Heart right ventricle (tissue), 16 donors: Measurements from ENCODE around the gene RGS6. TPM values are rescaled to one million over a fixed set of nuclear protein-coding genes. Genes with fewer than 3 reads are reported as not detected.

Source experiments
- ATAC-seq, 8 donors: fragments of 200-7000 bp; cut with Tn5 transposase; one replicate each; pipeline ENCODE4 v1.9.1; 2020; ENCODE audit warnings: mild to moderate bottlenecking in 8 of 8, moderate library complexity in 8 of 8, moderate number of reproducible peaks in 1 of 8
- DNase-seq, 2 donors: peaks; one replicate each; pipeline ENCODE4 v3.0.0-alpha.2; 2020
- H3K27ac ChIP-seq, 10 donors: fragments of 200-600 bp; sonication (generic) in 2 of 10; one replicate each; pipeline versions ENCODE4 v1.5.0 to v1.8.0; 2020 to 2022; ENCODE audit warnings: mild to moderate bottlenecking in 3 of 10
- H3K27me3 ChIP-seq, 7 donors: fragments of 200-600 bp; one replicate each; pipeline ENCODE4 v1.8.0; 2021 to 2022; ENCODE audit warnings: mild to moderate bottlenecking in 2 of 7
- H3K36me3 ChIP-seq, 9 donors: fragments of 200-600 bp; sonication (generic) in 1 of 9; one replicate each; pipeline versions ENCODE4 v1.5.0 to v1.8.0; 2020 to 2022; ENCODE audit warnings: mild to moderate bottlenecking in 2 of 9
- H3K4me1 ChIP-seq, 9 donors: fragments of 200-600 bp; sonication (generic) in 1 of 9; one replicate each; pipeline versions ENCODE4 v1.5.0 to v1.8.0; 2020 to 2022; ENCODE audit warnings: mild to moderate bottlenecking in 4 of 9
- H3K4me3 ChIP-seq, 10 donors: fragments of 200-600 bp; sonication (generic) in 2 of 10; one replicate each; pipeline versions ENCODE4 v1.5.0 to v1.8.0; 2020 to 2022; ENCODE audit warnings: mild to moderate bottlenecking in 7 of 10, moderate library complexity in 2 of 10
- H3K9me3 ChIP-seq, 11 donors: fragments of 200-600 bp in 10 of 11; sonication (generic) in 2 of 11; one replicate each; pipeline versions ENCODE4 v1.5.0 to v1.8.0; 2013 to 2022; ENCODE audit warnings: mild to moderate bottlenecking in 2 of 11, control low read depth in 1 of 11, moderate library complexity in 1 of 11
- CTCF ChIP-seq, 9 donors: fragments of 200-600 bp; sonication (generic) in 2 of 9; IDR thresholded peaks; one replicate each; pipeline versions ENCODE4 v1.5.0 to v1.8.0; 2021 to 2022; ENCODE audit warnings: antibody characterized with exemption in 9 of 9, mild to moderate bottlenecking in 5 of 9, moderate library complexity in 1 of 9
- WGBS, 2 donors: extraction: QIAGEN DNeasy Blood & Tissue Kit; methylation state at CpG; one replicate each; pipeline ENCODE4 v1.1.7; 2013; ENCODE audit warnings: inconsistent platforms in 1 of 2; 5-methylcytosine and 5-hydroxymethylcytosine counted together
- intact Hi-C, 10 donors: fragments of 100-400 bp; cut with DNase I; formaldehyde crosslinking; loops; one replicate each; pipeline versions ENCODE4 v1.11.1 to v1.14.2; 2022
- polyA plus RNA-seq, 2 donors: library from polyadenylated mRNA; stranded (reverse); fragments of 200-250 nt; gene quantifications; one replicate each; pipeline ENCODE4 v1.2.3, GENCODE V29; 2013
- total RNA-seq, 10 donors: library from RNA; stranded (reverse); fragmentation: NEBNext Ultra II Directional in 3 of 10; extraction: Animal tissue kit (Norgen Biotek cat#: 25700) in 3 of 10; gene quantifications; one replicate each; pipeline versions ENCODE4 v1.2.1 to v1.2.4, GENCODE V29; 2021 to 2023
- donor health status: Arrhythmogenic right ventricular cardiomyopathy.
- donor health status: ischemic (EF 13 %, LVEDD 7.1; RV severe dilation, severe dysfunction).
- donor health status: healthy with polysubstance abuse.
- donor health status: DM: no; HTN: yes; CAD: no.
- donor health status: DM: no; HTN: no; CAD: no.
- donor health status: ischemic (EF 25% LVEDD 6.9; RV normal size, moderate dysfunction).
- donor health status: ischemic (EF 25% LVEDD 5.7; RV mildly dilated, moderate dysfunction).
- donor health status: healthy.
- donor health status: DM: yes; HTN: yes; CAD: no.
- donor health status: Ischemic cardiomyopathy.
- donor health status: ischemic (EF 35%, LVEDD 5.7; RV mildly dilated, moderate dysfunction).
- donor health status: nonischemic (EF 11% LVEDD 7.7; RV severe dilation, severe dysfunction).
- donor health status: DM: yes; HTN: yes; CAD: no.
- donor health status: PGD.
- donor health status: ischemic (EF 29% LVEDD 5.4; RV normal size, mild dysfunction).
- donor health status: nonischemic (EF 23%, LVEDD 6.1; RV moderate dilation, normal function).

The RGS6 gene
- total and polyA plus RNA-seq, 12 donors = 1.2 to 31.9 (median 19.0) TPM

DNA sequence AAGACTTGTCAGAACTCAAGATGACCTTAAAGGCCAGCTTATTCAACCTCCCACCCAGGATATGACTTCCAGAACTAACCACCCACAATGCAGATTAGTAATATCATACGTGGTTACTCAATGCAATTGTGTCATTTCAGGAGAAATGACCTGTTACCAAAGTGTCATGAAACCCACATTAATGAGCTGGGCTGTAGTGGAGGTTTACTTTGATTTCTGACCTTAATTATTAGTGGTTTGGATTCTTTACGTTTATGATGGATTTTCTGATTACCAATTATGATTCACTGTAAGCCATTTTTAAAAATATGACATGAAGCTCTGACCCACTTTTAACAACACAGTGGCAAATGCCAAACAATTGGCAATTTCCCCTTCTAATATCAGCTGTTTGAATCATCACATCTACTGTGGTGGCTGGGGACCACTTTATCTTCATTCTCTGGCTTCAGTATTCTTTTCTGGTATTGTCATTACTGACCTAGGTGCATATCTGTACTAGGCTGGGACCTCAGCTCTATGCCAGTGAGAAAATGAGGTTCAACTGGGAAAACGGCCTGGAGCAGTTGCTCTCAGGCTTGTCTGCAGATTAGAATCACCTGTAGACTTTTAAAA, 223.3 kb downstream of the RGS6 start:
- Histone ChIP-seq H3K36me3 (no peaks in the 10 kb centered on the region), H3K4me1 (peaks cover 0 to 34% (median 7%) of the 10 kb centered on the region in 9 donors), H3K9me3 (peaks cover 0 to 11% (median 0%) of the 10 kb centered on the region in 11 donors), H3K4me3 (no peak overlapping the region), H3K27me3 (no peaks in the 10 kb centered on the region), H3K27ac (peak overlapping the region in 1 of 10 donors; percentile 16)
- WGBS, 2 donors = 54 to 68% methylated on average over 3 of the region's 3 CpGs
- intact Hi-C loops = no loop called here
- no peak for DNase-seq
- peak in 2 of 8 donors; percentile 14 to 16 for ATAC-seq
- TF ChIP-seq CTCF (IDR thresholded peaks at IDR 0.05) = no peak

DNA sequence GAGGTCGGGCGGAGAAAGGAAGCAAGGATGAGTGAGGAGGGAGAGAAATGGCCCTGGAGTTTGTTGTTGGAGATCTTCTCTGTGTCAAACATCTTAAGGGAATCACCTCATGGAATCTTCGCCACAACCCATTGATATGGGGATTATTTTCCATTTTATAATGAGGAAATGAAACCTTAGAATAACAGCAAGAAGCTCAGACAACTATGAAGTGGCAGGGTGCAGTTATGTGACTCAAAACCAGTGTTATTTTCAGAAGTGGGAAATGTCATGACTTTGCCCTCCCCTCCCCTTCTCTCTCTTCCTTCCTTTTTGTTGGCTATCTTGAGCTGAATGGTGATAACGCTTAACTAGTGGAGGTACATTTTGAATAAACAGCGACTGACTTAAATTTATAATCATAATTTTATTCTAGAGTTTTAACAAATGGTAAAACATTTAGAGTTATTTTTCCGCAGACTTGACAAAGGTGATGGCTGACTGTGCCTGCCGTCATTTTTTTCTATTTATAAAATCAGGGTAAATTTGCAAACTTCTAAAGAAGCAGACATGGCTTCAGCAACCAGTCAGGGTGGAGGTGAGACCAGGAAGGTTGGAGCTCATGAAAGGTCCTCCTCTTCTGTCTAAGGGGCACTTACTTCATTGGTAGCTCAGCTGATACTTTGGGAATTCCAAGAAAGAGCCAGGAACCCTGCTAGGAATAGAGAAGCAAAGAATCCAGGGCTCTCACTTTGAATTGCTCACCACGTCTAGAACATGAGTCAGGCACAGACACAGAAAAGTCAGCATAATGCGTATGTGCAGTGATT, 232.4 kb downstream of the RGS6 start:
- H3K4me3 ChIP-seq = no peak overlapping the region
- H3K4me1 ChIP-seq = peaks cover 0 to 5% (median 0%) of the 10 kb centered on the region in 9 donors
- H3K27me3 ChIP-seq = no peaks in the 10 kb centered on the region
- WGBS, 2 donors = 76 to 80% methylated on average over 9 of the region's 9 CpGs
- DNase-seq (no peak), ATAC-seq (no peak)
- intact Hi-C loops = no loop called here
- H3K27ac ChIP-seq = no peak overlapping the region
- H3K36me3 ChIP-seq = no peaks in the 10 kb centered on the region
- H3K9me3 ChIP-seq = peaks cover 0 to 8% (median 0%) of the 10 kb centered on the region in 11 donors
- no peak for TF ChIP-seq CTCF (IDR thresholded peaks at IDR 0.05)

GRCh38 chr14:72165229-72165698, 233.0 kb downstream of the RGS6 start:
- no peak for TF ChIP-seq CTCF (IDR thresholded peaks at IDR 0.05)
- Histone ChIP-seq H3K4me3 (no peak overlapping the region), H3K36me3 (no peaks in the 10 kb centered on the region), H3K27ac (no peak overlapping the region), H3K4me1 (peaks cover 0 to 5% (median 0%) of the 10 kb centered on the region in 9 donors), H3K27me3 (no peaks in the 10 kb centered on the region), H3K9me3 (peaks cover 0 to 8% (median 0%) of the 10 kb centered on the region in 11 donors)
- DNase-seq = no peak
- intact Hi-C loops = no loop called here
- 76 to 79% methylated on average over 8 of the region's 8 CpGs for WGBS, 2 donors
- no peak for ATAC-seq

DNA sequence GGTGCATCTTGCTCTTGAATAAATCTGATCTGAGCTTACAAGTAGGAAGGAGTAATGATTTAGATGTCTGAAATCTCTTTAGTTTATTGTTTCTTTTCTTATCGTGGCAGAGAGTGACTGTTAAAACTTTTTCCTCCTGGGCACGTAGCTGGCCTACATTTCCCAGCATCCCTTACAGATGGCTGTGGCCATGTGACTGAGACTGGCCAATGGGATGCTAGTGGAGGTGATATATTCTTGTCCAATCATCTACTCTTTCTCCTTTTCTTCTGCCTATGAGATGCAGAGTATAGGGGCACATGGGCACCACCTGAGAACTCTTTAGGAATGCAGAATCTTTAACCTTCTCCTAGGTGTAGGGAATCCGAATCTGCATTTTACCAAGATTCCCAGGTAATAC, 237.3 kb downstream of the RGS6 start:
- no peak for TF ChIP-seq CTCF (IDR thresholded peaks at IDR 0.05)
- H3K4me1 ChIP-seq = peaks cover 0 to 16% (median 5%) of the 10 kb centered on the region in 9 donors
- peaks cover 0 to 8% (median 0%) of the 10 kb centered on the region in 11 donors for H3K9me3 ChIP-seq
- WGBS, 2 donors = 52 to 65% methylated on average over 3 of the region's 3 CpGs
- ATAC-seq = no peak
- no peaks in the 10 kb centered on the region for H3K27me3 ChIP-seq
- DNase-seq = no peak
- H3K27ac ChIP-seq = no peak overlapping the region
- no peaks in the 10 kb centered on the region for H3K36me3 ChIP-seq
- H3K4me3 ChIP-seq = no peak overlapping the region
- intact Hi-C loops = no loop called here
